ENCODE measurements around the gene MTA1. TPM values are rescaled to one million over a fixed set of nuclear protein-coding genes. Genes with fewer than 3 reads are reported as not detected.

MTA1 gene
- total and polyA plus RNA-seq, 4 donors = 3.7 to 28.1 (median 21.0) TPM

GRCh38 chr14:105442125-105442524, 22.5 kb downstream of the MTA1 start:
- no peak for TF ChIP-seq JUND (IDR thresholded peaks at IDR 0.05)
- TF ChIP-seq FOXA1 (IDR thresholded peaks at IDR 0.05) = no peak
- TF ChIP-seq YY1 (IDR thresholded peaks at IDR 0.05) = no peak
- TF ChIP-seq RAD21 (IDR thresholded peaks at IDR 0.05) = no peak
- no peak for TF ChIP-seq NR2F2 (IDR thresholded peaks at IDR 0.05)
- no peak for TF ChIP-seq RXRA (IDR thresholded peaks at IDR 0.05)
- Histone ChIP-seq H3K4me1 (ENCODE audit: control insufficient read depth in 4 of 4, insufficient read depth in 4 of 4, low read length in 3 of 4) (no peaks in the 10 kb centered on the region), H3K36me3 (ENCODE audit: control insufficient read depth in 4 of 4, insufficient read depth in 3 of 4, low read depth in 1 of 4, low read length in 3 of 4) (peaks cover 0 to 4% (median 2%) of the 10 kb centered on the region in 4 donors), H3K9me3 (ENCODE audit: control insufficient read depth in 4 of 4, low read length in 3 of 4) (no peaks in the 10 kb centered on the region), H3K27me3 (ENCODE audit: control insufficient read depth in 4 of 4, insufficient read depth in 4 of 4, low read length in 3 of 4) (no peaks in the 10 kb centered on the region), H3K9ac (ENCODE audit: low read depth in 1 of 2, low read length in 2 of 2) (no peak overlapping the region), H3K27ac (ENCODE audit: low read depth in 1 of 2, low read length in 2 of 2) (no peak overlapping the region), H3K4me3 (ENCODE audit: low read depth in 1 of 3, low read length in 3 of 3) (no peak overlapping the region)
- 83% methylated on average over 17 of the region's 17 CpGs for WGBS
- DNase-seq (ENCODE audit: low spot score) = no peak

GRCh38 chr14:105442834-105443233, 23.2 kb downstream of the MTA1 start:
- no peaks in the 10 kb centered on the region for H3K9me3 ChIP-seq (ENCODE audit: control insufficient read depth in 4 of 4, low read length in 3 of 4)

GRCh38 chr14:105444859-105445258, 25.2 kb downstream of the MTA1 start:
- Histone ChIP-seq H3K4me3 (ENCODE audit: low read depth in 1 of 3, low read length in 3 of 3) (no peak overlapping the region), H3K9ac (ENCODE audit: low read depth in 1 of 2, low read length in 2 of 2) (no peak overlapping the region), H3K27ac (ENCODE audit: low read depth in 1 of 2, low read length in 2 of 2) (no peak overlapping the region), H3K36me3 (ENCODE audit: control insufficient read depth in 4 of 4, insufficient read depth in 3 of 4, low read depth in 1 of 4, low read length in 3 of 4) (peaks cover 0 to 3% (median 0%) of the 10 kb centered on the region in 4 donors), H3K27me3 (ENCODE audit: control insufficient read depth in 4 of 4, insufficient read depth in 4 of 4, low read length in 3 of 4) (no peaks in the 10 kb centered on the region), H3K9me3 (ENCODE audit: control insufficient read depth in 4 of 4, low read length in 3 of 4) (no peaks in the 10 kb centered on the region), H3K4me1 (ENCODE audit: control insufficient read depth in 4 of 4, insufficient read depth in 4 of 4, low read length in 3 of 4) (no peaks in the 10 kb centered on the region)
- no peak for TF ChIP-seq ATF3 (IDR thresholded peaks at IDR 0.05)
- TF ChIP-seq NR2F2 (IDR thresholded peaks at IDR 0.05) = no peak
- no peak for TF ChIP-seq CTCF (IDR thresholded peaks at IDR 0.05; ENCODE audit: low read depth, low read length, missing input control)
- TF ChIP-seq HNF4A (conservative IDR thresholded peaks at IDR 0.05) = no peak
- no peak for TF ChIP-seq MAX (IDR thresholded peaks at IDR 0.05)
- TF ChIP-seq TAF1 (conservative IDR thresholded peaks at IDR 0.05) = no peak
- TF ChIP-seq EGR1 (IDR thresholded peaks at IDR 0.05; ENCODE audit: low read depth in 2 of 2) = no peak
- TF ChIP-seq SP1 (IDR thresholded peaks at IDR 0.05) = no peak
- TF ChIP-seq FOXA2 (IDR thresholded peaks at IDR 0.05) = no peak
- TF ChIP-seq FOXA1 (IDR thresholded peaks at IDR 0.05) = no peak
- no peak for TF ChIP-seq RAD21 (IDR thresholded peaks at IDR 0.05)
- whole genome bisulfite sequencing = 95% methylated on average over 17 of the region's 17 CpGs
- DNase-seq (ENCODE audit: low spot score) = no peak

More at GRCh38 chr14:105442834-105443233, 23.2 kb downstream of the MTA1 start:
- H3K27ac ChIP-seq (ENCODE audit: low read depth in 1 of 2, low read length in 2 of 2) = no peak overlapping the region
- no peaks in the 10 kb centered on the region for H3K27me3 ChIP-seq (ENCODE audit: control insufficient read depth in 4 of 4, insufficient read depth in 4 of 4, low read length in 3 of 4)
- 87% methylated on average over 12 of the region's 12 CpGs for WGBS
- no peak for TF ChIP-seq FOXA2 (IDR thresholded peaks at IDR 0.05)
- TF ChIP-seq YY1 (IDR thresholded peaks at IDR 0.05) = no peak
- TF ChIP-seq FOXA1 (IDR thresholded peaks at IDR 0.05) = no peak
- TF ChIP-seq JUND (IDR thresholded peaks at IDR 0.05) = no peak
- no peak for TF ChIP-seq TAF1 (conservative IDR thresholded peaks at IDR 0.05)
- TF ChIP-seq ZBTB33 (IDR thresholded peaks at IDR 0.05) = no peak
- H3K36me3 ChIP-seq (ENCODE audit: control insufficient read depth in 4 of 4, insufficient read depth in 3 of 4, low read depth in 1 of 4, low read length in 3 of 4) = peaks cover 0 to 4% (median 2%) of the 10 kb centered on the region in 4 donors
- no peak overlapping the region for H3K4me3 ChIP-seq (ENCODE audit: low read depth in 1 of 3, low read length in 3 of 3)
- H3K4me1 ChIP-seq (ENCODE audit: control insufficient read depth in 4 of 4, insufficient read depth in 4 of 4, low read length in 3 of 4) = no peaks in the 10 kb centered on the region
- no peak overlapping the region for H3K9ac ChIP-seq (ENCODE audit: low read depth in 1 of 2, low read length in 2 of 2)
- no peak for DNase-seq (ENCODE audit: low spot score)
